ENCODE data around the gene KMT2E. TPM values are rescaled to one million over a fixed set of nuclear protein-coding genes. Genes with fewer than 3 reads are reported as not detected.

Gene KMT2E
- total RNA-seq, 1 donor from 2014 or later: 43.0 TPM

DNA sequence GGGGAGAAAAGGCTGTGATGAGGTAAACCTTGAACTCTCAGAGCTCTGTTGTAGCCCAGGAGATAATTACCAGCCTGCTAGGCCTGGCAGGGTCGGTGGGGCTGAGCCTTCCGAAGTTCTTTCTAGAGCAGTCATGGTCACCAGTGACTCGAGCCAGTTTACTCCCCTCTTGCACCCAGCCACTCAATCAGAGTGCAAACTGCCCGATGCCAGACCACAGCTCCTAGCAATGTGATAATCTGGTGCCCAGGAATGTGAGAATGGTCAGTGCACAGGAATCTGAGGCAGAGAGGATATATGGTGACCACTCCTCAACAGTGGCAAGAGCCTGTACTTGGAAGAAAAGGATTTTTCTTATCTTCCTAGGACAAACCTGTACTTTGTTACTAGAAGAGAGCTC lies 46.4 kb upstream of the KMT2E start:
- peaks cover 16 to 70% of the 10 kb centered on the region in 2 donors for H3K4me1 ChIP-seq
- H3K4me3 ChIP-seq: no peak overlapping the region
- H3K27me3 ChIP-seq: no peaks in the 10 kb centered on the region
- H3K9me3 ChIP-seq: no peaks in the 10 kb centered on the region
- no peaks in the 10 kb centered on the region for H3K36me3 ChIP-seq
- DNase-seq (ENCODE audit: low spot score in 2 of 2): no peak
- H3K27ac ChIP-seq: peak overlapping the region; percentile 54 to 70
- TF ChIP-seq, protein P1, sequence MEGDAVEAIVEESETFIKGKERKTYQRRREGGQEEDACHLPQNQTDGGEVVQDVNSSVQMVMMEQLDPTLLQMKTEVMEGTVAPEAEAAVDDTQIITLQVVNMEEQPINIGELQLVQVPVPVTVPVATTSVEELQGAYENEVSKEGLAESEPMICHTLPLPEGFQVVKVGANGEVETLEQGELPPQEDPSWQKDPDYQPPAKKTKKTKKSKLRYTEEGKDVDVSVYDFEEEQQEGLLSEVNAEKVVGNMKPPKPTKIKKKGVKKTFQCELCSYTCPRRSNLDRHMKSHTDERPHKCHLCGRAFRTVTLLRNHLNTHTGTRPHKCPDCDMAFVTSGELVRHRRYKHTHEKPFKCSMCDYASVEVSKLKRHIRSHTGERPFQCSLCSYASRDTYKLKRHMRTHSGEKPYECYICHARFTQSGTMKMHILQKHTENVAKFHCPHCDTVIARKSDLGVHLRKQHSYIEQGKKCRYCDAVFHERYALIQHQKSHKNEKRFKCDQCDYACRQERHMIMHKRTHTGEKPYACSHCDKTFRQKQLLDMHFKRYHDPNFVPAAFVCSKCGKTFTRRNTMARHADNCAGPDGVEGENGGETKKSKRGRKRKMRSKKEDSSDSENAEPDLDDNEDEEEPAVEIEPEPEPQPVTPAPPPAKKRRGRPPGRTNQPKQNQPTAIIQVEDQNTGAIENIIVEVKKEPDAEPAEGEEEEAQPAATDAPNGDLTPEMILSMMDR (IDR thresholded peaks at IDR 0.05): no peak
- intact Hi-C loops (cut with DNase I): no loop called here

GRCh38 chr7:104968648-104969047 lies 45.4 kb upstream of the KMT2E start:
- no peaks in the 10 kb centered on the region for H3K36me3 ChIP-seq
- H3K9me3 ChIP-seq: no peaks in the 10 kb centered on the region
- H3K4me3 ChIP-seq: no peak overlapping the region
- peaks cover 16 to 70% of the 10 kb centered on the region in 2 donors for H3K4me1 ChIP-seq
- peak overlapping the region; percentile 46 to 70 for H3K27ac ChIP-seq
- TF ChIP-seq, protein P1 (IDR thresholded peaks at IDR 0.05): no peak
- DNase-seq (ENCODE audit: low spot score in 2 of 2): no peak
- no peaks in the 10 kb centered on the region for H3K27me3 ChIP-seq
- intact Hi-C loops (cut with DNase I): no loop called here

DNA sequence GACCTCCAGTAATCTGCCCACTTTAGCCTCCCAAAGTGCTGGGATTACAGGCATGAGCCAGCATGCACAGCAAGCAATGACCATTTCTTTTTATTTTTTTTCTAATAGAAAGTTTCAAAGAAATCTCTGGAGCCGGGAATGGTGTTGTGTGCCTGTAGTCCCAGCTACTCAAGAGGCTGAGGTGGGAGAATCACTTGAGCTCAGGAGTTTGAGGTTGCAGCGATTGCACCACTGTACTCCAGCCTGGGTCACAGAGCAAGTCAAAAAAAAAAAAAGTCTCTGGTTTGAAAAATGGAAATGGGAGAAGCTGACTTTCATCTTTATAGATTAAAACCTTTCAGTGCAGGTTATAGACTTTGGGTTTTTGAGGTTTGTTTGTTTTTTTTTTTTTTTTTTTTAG lies 44.8 kb upstream of the KMT2E start:
- intact Hi-C loops (cut with DNase I): no loop called here
- Histone ChIP-seq H3K36me3 (no peaks in the 10 kb centered on the region), H3K4me3 (no peak overlapping the region), H3K27ac (peak overlapping the region in 1 of 2 donors; percentile 70), H3K27me3 (no peaks in the 10 kb centered on the region), H3K4me1 (peaks cover 16 to 68% of the 10 kb centered on the region in 2 donors), H3K9me3 (no peaks in the 10 kb centered on the region)
- TF ChIP-seq, protein P1 (IDR thresholded peaks at IDR 0.05): no peak
- DNase-seq (ENCODE audit: low spot score in 2 of 2): no peak

DNA sequence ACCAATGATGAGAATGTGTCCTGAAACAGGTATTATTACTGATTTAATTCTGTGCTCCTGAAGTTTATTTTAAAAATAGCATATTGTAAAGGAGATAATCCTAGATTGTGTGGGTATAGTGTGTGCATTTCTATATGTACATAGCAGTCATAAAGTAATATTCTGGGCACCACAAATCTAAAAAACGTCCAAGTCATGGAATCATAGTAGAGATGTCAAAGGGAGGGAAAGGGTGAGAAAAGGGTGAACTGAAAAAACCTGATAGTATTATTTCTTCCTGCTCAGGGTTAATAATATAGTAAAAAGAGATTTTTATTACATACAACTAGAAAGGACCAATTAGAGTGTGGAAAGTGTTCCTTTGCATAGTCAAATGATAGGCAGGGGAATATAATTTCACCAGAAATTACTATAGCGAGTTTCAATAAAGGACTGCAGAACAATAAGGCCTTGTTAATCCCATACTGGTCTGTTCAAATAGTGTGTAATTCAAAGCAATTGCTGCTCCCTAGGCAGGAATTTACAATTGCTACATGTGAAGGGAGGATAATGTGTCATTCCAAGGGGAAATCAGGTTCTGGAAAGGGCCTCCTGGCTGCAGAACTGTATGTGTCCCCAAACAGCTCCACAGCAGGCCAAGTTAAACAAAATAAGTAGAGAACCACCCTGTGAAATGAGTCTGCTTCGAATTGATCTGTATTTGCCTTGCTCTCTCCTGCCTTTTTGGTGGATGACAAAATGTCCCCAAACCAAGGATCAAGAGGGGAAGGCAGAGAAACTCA lies 42.5 kb upstream of the KMT2E start:
- Histone ChIP-seq H3K4me3 (no peak overlapping the region), H3K27ac (peak overlapping the region; percentile 53 to 77), H3K4me1 (peaks cover 16 to 64% of the 10 kb centered on the region in 2 donors), H3K36me3 (no peaks in the 10 kb centered on the region), H3K9me3 (no peaks in the 10 kb centered on the region), H3K27me3 (no peaks in the 10 kb centered on the region)
- intact Hi-C loops (cut with DNase I): no loop called here
- TF ChIP-seq, protein P1 (IDR thresholded peaks at IDR 0.05): peak in 1 of 3 experiments; percentile 7
- peak in 1 of 2 donors; percentile 81 for DNase-seq (ENCODE audit: low spot score in 2 of 2)

GRCh38 chr7:104972500-104972899 lies 41.5 kb upstream of the KMT2E start:
- Histone ChIP-seq H3K9me3 (no peaks in the 10 kb centered on the region), H3K27ac (peak overlapping the region; percentile 53 to 77), H3K4me3 (no peak overlapping the region), H3K27me3 (no peaks in the 10 kb centered on the region), H3K4me1 (peaks cover 13 to 68% of the 10 kb centered on the region in 2 donors), H3K36me3 (no peaks in the 10 kb centered on the region)
- TF ChIP-seq, protein P1 (IDR thresholded peaks at IDR 0.05): no peak
- intact Hi-C loops (cut with DNase I): no loop called here
- no peak for DNase-seq (ENCODE audit: low spot score in 2 of 2)
